GM19468 (cell line): Measurements from ENCODE around the gene LTBP1.

ENCODE experiments used
- ATAC-seq: cut with Tn5 transposase; IDR thresholded peaks from one replicate; pipeline ENCODE4 v1.9.1; 2021; ENCODE audit warnings: mild to moderate bottlenecking, moderate library complexity, moderate number of reproducible peaks; ENCODE audit not compliant: unreplicated experiment; ENCODE audit errors: extremely low read depth

The LTBP1 gene

GRCh38 chr2:33320573-33320972, 373.8 kb downstream of the LTBP1 start:
- no peak for ATAC-seq

DNA sequence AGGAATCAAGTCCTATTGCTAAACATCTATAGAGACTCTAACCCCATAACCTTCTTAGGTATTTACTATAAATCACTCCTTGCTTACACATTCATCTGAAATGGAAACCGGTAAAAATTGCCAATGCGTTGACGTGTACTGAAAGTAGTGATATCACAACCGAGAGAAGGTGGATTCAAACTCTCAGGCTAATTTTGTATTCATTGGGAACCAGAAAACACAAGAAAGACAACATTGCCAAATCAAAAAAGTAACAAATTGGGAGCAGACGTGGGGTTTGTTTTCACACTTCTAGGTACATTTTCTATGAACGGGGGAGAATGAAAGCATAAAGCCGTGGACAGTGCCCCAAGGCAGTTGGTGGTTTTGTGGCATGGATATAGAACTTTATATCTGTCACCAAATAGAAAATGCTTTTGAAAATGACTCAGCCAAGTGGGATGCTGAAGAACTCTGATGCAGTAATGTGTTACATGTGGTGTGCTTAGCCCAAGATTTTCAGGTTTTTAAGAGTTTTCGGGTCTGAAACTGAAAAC, 374.6 kb downstream of the LTBP1 start:
- peak; percentile 45 for ATAC-seq

DNA sequence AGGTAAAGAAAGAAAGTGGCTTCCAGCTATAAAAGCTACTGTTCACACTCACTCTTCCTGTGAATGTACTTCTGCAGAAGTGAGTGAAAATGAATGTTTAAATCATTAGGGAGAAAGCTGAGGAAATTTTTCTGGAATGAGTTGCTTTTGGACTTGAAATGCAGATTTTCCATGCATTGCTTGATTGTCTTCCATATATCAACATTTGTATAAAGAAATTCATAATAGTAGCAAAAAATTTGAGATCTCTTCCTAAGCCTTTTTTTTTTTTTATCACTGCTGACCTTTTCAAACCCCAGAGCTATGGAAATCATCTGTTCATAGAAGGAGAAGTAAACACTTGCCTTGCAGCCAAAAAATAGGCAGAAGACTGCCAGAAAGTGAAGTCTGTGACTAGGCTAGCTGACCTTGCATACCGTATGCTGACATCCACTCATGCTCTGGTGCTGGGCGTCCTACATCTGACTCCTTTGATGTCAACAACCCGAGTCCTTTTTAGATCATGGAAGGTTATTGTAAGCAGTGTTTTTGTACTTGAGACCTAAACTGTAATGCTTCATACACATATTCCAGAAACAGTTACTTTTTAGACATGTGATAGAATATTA, 375.2 kb downstream of the LTBP1 start:
- ATAC-seq: no peak

- no peak for ATAC-seq
Observed at GRCh38 chr2:33322612-33323011, 375.9 kb downstream of the LTBP1 start.

- no peak for ATAC-seq
Observed at GRCh38 chr2:33323957-33324356, 377.2 kb downstream of the LTBP1 start.

- no peak for ATAC-seq
Observed at GRCh38 chr2:33326100-33326499, 379.3 kb downstream of the LTBP1 start.

GRCh38 chr2:33333433-33333832, 386.7 kb downstream of the LTBP1 start:
- no peak for ATAC-seq

DNA sequence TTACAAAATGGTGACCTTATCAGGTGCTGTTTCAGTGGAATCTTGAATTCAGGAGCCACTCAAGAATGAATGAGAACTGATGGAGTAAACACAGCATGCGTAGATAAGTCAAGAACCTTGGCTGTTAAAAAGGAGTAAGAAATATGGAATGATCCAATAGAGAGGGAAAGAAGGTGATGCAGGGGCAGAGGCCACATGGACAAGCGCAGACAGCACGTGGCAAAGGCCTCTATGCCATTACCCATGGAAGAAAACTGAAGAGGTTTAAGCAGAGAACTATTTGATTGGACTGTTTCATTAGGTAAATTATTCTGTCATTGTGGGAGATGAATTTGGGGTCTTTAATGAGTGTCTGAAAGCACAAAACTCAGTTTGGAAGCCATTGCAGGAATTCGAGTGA, 387.3 kb downstream of the LTBP1 start:
- no peak for ATAC-seq

DNA sequence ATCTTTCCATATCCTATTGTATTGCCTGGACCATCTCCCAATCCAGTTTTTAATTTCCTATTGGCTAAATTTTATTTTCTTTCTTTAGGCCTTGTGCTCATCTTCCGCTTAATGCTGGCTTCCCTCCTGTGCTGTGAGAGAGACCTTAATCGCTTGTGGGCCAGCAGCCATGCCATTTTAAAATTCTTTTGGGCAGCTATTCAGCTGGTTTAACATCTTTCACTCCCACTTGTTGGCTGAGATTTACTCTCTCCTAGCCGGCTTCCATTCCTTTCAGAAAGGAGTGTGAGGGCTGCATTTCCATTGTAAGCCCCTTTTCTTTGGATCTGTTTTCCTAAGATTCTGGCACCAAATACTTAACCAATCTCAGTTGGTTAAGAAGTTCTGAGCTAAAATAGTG, 388.8 kb downstream of the LTBP1 start:
- no peak for ATAC-seq

GRCh38 chr2:33336036-33336625, 389.4 kb downstream of the LTBP1 start:
- no peak for ATAC-seq

DNA sequence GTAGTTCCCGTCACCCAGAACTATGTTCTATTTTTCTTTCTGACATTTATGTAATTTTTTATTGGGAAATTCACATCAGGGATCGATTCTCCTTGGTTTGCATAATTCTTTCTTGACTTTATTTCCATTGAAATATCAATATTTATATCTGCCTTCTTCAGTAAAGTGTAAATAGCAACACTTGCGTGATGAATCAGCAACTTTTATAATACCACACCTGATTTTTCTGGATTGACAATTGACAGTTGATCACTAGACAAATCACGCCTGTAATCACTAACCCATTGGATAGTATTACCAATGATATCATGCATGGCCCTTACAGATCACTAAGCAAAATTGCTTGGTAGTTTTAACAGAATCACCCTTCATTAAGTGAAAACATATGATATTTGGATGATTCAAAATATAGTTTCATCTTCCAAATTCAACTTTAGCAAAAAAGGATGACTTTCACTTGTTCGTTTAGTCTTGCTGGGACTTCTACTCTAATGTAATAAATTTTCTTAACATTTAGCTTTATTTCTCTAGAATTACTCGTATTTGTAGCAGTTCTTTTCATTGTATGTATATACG, 390.7 kb downstream of the LTBP1 start:
- ATAC-seq: no peak

GRCh38 chr2:33337981-33338380, 391.2 kb downstream of the LTBP1 start:
- ATAC-seq: no peak

GRCh38 chr2:33339269-33339668, 392.5 kb downstream of the LTBP1 start:
- no peak for ATAC-seq

DNA sequence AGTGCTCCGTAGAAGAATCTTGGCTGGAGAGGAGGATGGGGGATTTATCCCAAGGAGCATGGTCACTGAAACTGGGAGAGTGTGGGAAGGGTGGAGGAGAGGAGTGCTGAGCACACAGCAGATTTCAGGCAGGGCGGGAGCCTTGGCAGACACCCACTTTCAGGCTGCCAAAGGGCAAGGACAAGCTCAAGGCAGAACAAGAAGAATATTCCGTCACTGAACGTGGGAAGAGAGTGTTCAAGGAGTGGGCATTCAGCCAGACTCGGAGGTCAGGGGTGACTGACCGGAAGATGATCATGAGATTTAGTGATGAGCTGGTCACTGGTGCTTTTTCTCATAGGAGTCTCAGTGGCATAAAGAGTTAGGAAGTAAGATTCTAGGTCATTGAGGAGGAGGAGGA, 393.5 kb downstream of the LTBP1 start:
- no peak for ATAC-seq

- no peak for ATAC-seq
Observed at GRCh38 chr2:33342171-33342570, 395.4 kb downstream of the LTBP1 start.

- ATAC-seq: no peak
Observed at GRCh38 chr2:33342705-33343104, 396.0 kb downstream of the LTBP1 start.

GRCh38 chr2:33343387-33343895, 396.7 kb downstream of the LTBP1 start:
- ATAC-seq: no peak

GRCh38 chr2:33344230-33344629, 397.5 kb downstream of the LTBP1 start:
- ATAC-seq: no peak

DNA sequence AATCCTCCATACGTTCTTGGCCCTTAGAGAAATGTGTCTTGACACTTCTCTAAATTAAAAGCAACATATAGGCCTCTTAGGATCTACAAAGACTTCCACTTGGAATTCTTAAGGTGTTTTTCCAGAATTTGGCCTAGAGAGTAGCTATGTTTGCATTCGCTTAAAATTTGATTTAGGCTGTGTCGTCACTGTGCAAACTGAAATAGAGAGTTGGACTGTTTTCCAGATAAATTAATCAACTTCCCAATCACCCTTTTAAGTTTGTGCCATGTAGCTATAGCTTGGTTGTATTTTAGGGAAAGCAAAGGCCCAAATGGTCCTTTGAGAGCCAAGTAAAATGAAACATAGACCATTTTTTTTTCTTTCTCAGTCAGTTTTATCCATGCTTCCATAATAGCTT, 401.1 kb downstream of the LTBP1 start:
- no peak for ATAC-seq

GRCh38 chr2:33350632-33351031, 403.9 kb downstream of the LTBP1 start:
- no peak for ATAC-seq

GRCh38 chr2:33351781-33352180, 405.0 kb downstream of the LTBP1 start:
- no peak for ATAC-seq

DNA sequence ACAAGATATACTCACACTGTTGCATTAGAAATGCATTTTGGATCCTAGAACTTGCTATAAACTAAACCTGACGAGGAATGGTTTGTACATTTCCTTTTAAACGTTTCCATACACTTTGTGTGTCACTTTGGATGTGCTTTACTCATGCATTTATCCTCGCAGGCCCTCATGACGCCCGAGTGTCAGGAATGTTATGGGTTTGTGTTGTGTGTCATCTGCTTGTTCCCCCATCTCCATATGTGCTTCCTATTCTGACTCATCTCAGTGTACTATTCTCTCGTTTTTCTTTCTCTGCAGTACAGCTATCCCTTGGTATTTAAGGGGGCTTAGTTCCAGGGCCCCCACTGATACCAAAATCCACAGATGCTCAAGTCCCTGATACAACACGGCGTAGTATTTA, 408.2 kb downstream of the LTBP1 start:
- no peak for ATAC-seq
